Activated gamma-delta T cell treated with anti-CD3 and anti-CD28 coated beads, Interleukin-2, amount 50 U/mL, for 16 hours (primary cell): Measurements from ENCODE around the gene CCDC73.
"Not testable (repeated sequence)": the region's sequence is repeated elsewhere in the genome, so short reads cannot be mapped to it uniquely, and the experiment has no call there.

Experiments used
- DNase-seq: peaks from one replicate; pipeline ENCODE4 v3.0.0-alpha.2; 2020; ENCODE audit warnings: low read depth

Gene CCDC73

DNA sequence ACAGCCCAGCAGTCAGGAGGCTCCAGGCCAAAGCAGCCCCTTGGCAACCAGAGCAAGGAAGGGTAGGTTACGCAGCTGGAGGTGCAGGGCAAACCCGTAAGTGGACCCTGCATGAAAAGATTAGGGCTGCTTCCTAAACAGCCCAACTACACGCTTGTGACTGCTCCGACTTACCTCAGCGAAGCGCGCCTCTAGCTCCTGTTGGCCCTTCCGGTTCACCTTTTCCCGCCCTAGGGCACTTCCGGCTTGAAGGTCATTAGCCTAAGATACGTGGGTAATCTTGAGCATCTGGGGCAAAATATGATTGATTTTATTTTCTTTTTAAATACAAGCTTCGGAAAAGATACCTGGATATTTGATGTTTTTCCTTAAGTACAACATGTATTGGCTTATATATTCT is at the start of gene CCDC73:
Gene CCDC73 (minus strand): TSS at position 224 of the 400 bp plus-strand sequence. CDS start 34,419 bp downstream, outside the sequence.
- no peak for DNase-seq

DNA sequence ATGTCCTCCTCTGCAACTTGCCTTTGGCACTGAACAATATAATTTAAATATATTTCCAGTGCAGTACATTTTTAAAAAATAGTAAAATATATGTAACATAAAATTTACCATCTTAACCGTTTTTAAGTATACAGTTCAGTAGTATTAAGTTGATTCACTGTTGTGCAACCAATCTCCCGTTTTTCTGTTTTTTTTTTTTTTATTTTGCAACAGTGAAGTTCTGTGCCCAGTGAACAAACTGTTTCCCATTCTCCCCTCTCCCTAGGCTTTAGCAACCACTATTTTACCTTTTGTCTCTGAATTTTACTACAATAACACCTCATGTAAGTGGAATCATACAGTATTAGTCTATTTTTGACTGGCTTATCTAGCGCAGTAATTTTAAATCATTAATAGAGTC is 49.1 kb upstream of the CCDC73 start:
- DNase-seq = no peak

GRCh38 chr11:32840587-32840986 is 46.1 kb upstream of the CCDC73 start:
- DNase-seq = no peak

DNA sequence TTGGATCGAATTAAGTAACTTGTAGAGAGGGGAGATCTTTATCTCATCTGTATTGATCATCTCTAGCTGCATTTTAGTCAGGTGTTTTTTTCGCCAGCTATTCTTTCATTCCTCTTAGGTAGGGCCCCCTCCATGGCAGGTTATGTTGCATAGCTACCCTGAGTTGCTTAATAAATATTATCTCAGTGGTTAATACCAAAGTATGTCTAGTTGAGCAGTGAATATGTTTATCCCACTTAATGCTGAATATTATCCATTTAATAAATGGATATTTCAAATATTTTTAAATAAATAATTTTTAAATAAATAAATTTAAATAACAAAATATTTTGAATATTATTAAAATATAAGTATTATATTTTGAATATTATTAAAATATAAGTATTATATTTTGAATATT is 44.8 kb upstream of the CCDC73 start:
- DNase-seq = no peak

- no peak for DNase-seq
Measured at GRCh38 chr11:32838505-32839274, 44.2 kb upstream of the CCDC73 start.

DNA sequence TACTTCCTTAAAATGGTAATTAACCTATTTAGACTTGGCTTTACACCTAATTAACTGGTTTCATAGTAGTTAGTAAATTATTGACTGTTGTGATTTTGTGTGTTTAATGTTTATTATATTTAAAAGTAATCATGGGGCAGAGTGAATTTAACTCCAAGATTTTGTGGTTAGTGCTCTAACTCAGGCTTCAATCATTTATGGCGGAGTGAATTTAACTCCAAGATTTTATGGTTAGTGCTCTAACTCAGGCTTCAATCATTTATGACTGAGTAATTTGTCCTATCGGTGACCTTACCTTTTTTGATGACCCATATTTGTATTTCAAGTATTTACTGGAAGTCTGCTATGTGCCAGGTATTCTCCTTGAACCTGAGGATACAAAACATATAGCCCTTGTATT is 42.5 kb upstream of the CCDC73 start:
- DNase-seq = no peak

DNA sequence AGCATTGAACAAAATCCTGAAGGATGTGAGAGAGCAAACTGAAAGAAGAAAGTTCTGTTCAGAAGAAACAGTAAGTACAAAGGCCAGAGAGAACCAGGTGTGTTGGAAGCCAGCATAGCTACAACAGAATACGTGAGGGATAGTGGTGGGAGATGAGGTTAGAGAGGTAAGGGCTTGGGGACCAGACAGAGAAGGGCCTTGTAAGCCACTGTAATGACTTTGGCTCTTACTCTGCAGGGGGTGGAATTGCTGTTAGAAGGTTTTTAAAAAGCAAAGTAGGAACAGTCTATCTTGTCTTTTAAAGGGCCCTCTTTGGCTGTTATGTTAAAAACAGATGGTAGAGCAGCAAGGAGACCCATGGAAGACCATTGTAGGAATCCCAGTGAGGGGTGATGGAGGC is 39.5 kb upstream of the CCDC73 start:
- no peak for DNase-seq

GRCh38 chr11:32831221-32831620 is 36.8 kb upstream of the CCDC73 start:
- DNase-seq = no peak

GRCh38 chr11:32830796-32831195 is 36.3 kb upstream of the CCDC73 start:
- no peak for DNase-seq

GRCh38 chr11:32830413-32830738 is 35.9 kb upstream of the CCDC73 start:
- no peak for DNase-seq

DNA sequence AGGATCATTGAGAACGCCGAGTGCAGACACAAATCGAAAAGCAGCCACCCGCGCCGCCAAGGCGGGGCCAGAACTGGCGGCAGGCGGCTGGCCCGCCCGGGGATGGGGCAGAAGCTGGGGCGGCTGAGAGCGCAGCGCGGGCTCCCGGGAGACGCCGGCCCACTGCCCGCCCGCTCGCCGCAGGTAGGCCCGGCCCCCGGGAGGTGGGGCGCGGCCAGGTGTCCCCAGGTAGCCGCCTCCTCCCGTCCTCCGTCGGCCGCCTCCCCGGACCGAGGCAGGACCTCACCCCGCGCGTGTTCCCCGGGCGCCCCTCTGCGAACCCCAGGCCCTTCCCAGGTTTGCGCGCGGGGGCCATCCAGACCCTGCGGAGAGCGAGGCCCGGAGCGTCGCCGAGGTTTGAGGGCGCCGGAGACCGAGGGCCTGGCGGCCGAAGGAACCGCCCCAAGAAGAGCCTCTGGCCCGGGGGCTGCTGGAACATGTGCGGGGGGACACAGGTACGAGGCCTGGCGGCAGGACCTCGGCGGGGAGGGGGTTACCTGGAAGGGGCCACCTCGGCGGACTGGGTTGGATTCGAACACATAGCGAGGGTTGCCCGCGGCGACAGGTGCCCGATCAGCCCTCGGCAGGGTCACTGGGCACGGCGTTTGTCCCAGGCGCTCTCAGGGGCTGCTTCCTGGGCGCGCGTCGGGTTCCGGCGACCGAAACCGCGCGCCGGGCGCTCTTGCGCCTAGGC is 35.4 kb upstream of the CCDC73 start, which contains the start of gene PRRG4:
Gene PRRG4 (plus strand): TSS at position 248 of the 733 bp plus-strand sequence. CDS start 603 bp downstream, outside the sequence.
- DNase-seq = no peak

- DNase-seq = no peak
Measured at GRCh38 chr11:32829157-32829679, 34.8 kb upstream of the CCDC73 start.

DNA sequence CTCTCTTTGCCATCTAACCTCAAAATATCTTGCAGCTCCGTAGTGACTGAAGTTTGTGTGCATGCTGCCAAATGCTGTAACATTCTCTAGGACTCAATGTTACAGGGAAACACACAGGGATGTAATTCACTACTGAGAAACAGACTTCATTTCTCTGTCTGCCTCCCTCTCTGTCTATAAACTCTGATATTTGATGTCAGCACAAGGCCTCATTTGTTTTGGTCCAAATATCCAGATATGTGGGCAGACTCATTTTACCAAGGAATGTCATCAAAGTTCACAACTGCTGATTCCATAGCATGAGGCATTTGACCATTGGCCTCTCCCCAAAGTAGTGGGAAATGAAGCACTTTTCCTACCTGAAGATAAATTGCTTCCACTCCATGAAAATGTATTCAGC is 32.8 kb upstream of the CCDC73 start:
- no peak for DNase-seq

DNA sequence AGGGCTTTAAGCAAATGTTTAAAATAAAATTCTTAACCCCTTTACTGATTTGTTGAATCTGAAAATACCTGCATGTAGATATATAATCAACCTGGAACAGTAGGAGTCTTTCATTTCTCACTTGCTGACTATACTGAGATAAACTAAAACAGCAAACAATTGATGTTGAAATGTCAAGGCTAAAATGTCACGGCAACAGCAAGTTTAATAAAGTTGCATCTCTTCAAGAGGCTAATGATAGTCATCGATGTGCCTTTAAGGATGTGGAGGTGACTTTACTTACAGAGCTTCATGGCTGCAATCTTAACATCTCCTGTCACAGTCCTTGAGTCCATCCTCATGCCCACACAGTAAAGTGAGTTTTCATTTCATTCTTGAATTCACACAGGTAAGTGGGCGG is 31.7 kb upstream of the CCDC73 start:
- no peak for DNase-seq

DNA sequence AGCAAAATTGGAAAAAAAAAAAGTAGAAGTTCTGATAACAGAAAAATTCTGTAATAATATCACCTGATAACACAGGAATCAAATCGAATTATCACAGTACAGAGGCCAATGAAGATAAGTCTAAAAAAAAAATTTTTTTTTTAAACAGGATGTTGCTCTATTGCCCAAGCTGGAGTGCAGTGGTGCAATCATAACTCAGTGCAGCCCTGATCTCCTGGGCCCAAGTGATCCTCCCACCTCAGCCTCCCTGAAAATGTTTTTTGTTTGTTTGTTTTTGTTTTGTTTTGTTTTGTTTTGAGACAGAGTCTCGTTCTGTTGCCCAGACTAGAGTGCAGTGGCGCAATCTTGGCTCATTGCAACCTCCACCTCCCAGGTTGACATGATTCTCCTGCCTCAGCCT is 29.2 kb upstream of the CCDC73 start:
- not testable (repeated sequence) for DNase-seq

GRCh38 chr11:32821917-32822560 is 27.6 kb upstream of the CCDC73 start:
- DNase-seq = no peak

- DNase-seq = no peak
Measured at GRCh38 chr11:32821517-32821916, 27.1 kb upstream of the CCDC73 start.

GRCh38 chr11:32820497-32820896 is 26.0 kb upstream of the CCDC73 start:
- DNase-seq = no peak

- DNase-seq = no peak
Measured at GRCh38 chr11:32819187-32819586, 24.7 kb upstream of the CCDC73 start.

- DNase-seq = no peak
Measured at GRCh38 chr11:32817852-32818183, 23.4 kb upstream of the CCDC73 start.

DNA sequence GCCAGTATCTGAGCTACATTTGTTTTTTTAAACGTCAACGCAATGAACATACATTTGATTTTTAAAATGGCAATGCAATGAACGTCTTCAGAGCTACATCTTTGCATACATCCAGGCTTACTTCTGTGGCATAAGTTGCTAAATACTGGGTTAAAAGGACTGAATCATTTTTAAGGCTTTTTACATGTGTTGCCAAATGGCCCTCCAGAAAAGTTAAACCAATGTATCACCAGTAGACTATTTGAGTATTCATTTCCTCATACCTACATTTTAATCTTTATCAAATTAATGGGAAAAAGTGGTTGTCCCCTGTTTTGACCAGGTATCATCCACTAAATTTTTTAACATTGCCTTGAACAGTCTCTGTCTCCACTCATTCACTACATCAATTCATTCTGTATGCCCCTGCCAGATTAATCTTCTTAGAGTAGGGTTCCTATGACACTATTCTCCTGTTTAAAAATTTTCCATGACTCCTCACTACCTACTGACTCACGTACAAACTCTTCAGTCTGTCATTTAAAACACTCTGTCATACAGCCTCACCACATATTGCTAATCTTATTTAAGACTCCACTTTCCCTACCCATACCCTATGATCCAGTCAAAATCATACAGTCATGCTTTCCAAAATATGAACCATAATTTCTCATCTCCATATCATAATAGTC is 22.9 kb upstream of the CCDC73 start:
- no peak for DNase-seq

DNA sequence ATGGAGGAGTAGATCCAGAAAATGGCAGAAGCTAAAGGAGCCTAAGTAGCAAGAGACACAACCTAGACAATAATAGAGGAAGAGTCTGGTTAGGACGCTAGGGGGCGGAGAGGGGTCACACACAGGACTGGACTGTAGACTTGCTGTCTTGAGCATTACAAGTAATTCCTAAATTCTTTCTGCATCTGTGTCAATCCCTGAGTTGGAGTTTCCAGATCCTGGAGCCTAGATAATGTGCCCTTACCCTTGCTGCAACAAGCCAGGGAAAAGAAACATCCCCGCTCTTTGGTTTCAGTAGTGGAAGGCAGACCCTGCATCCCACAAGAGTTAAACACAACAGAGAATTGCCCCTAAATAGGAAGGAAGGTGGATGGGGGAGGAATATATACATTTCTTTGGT is 14.9 kb upstream of the CCDC73 start:
- no peak for DNase-seq
